Effector memory CD8-positive, alpha-beta T cell (primary cell): ENCODE data around the gene ZBTB32.
"Not testable (repeated sequence)": the region's sequence is repeated elsewhere in the genome, so short reads cannot be mapped to it uniquely, and the experiment has no call there.

Experiments used
- ATAC-seq: fragments of 150-1000 bp; cut with Tn5 transposase; replicated peaks from 2 replicates; pipeline ENCODE4 v1.10.0; 2021; ENCODE audit warnings: mild to moderate bottlenecking, moderate library complexity
- DNase-seq, 3 experiments: peaks; one replicate each; pipeline ENCODE4 v3.0.0; 2021
- H3K27ac Mint-ChIP-seq, 2 donors: one replicate each; pipeline ENCODE4 v1.8.0; 2022; ENCODE audit warnings: mild to moderate bottlenecking in 2 of 2, mixed read lengths in 2 of 2, moderate library complexity in 2 of 2
- H3K27me3 Mint-ChIP-seq, 2 donors: one replicate each; pipeline ENCODE4 v1.8.0; 2022; ENCODE audit warnings: mixed read lengths in 2 of 2
- H3K36me3 Mint-ChIP-seq: one replicate; pipeline ENCODE4 v1.8.0; 2022; ENCODE audit warnings: mild to moderate bottlenecking, moderate library complexity, mixed read lengths; ENCODE audit not compliant: insufficient read depth
- H3K4me1 Mint-ChIP-seq, 2 donors: one replicate each; pipeline ENCODE4 v1.8.0; 2022; ENCODE audit warnings: low read depth in 2 of 2, mixed read lengths in 2 of 2
- H3K4me3 Mint-ChIP-seq, 2 donors: one replicate each; pipeline ENCODE4 v1.8.0; 2022; ENCODE audit warnings: mild to moderate bottlenecking in 2 of 2, mixed read lengths in 2 of 2, moderate library complexity in 2 of 2
- H3K9me3 Mint-ChIP-seq, 2 donors: one replicate each; pipeline ENCODE4 v1.8.0; 2022; ENCODE audit warnings: mixed read lengths in 2 of 2

Gene ZBTB32

GRCh38 chr19:35673121-35673804, 31.1 kb upstream of the ZBTB32 start:
- peak; percentile 90 for ATAC-seq
- peaks cover 7% of the 10 kb centered on the region for H3K36me3 Mint-ChIP-seq

GRCh38 chr19:35675589-35676140, 28.7 kb upstream of the ZBTB32 start:
- no peak overlapping the region for H3K27ac Mint-ChIP-seq
- peaks cover 11% of the 10 kb centered on the region for H3K36me3 Mint-ChIP-seq
- peaks cover 7 to 9% of the 10 kb centered on the region in 2 donors for H3K4me1 Mint-ChIP-seq
- ATAC-seq: no peak
- peaks cover 22 to 55% of the 10 kb centered on the region in 2 donors for H3K27me3 Mint-ChIP-seq
- no peaks in the 10 kb centered on the region for H3K9me3 Mint-ChIP-seq
- H3K4me3 Mint-ChIP-seq: no peak overlapping the region
- no peak for DNase-seq

More at GRCh38 chr19:35673121-35673804, 31.1 kb upstream of the ZBTB32 start:
- Mint-ChIP-seq H3K27ac (peak overlapping the region; percentile 60 to 79), H3K27me3 (peaks cover 31 to 73% of the 10 kb centered on the region in 2 donors), H3K4me3 (peak overlapping the region; percentile 82 to 83), H3K9me3 (no peaks in the 10 kb centered on the region), H3K4me1 (peaks cover 7 to 9% of the 10 kb centered on the region in 2 donors)
- peak; percentile 10 to 18 (median 16) for DNase-seq

- DNase-seq (no peak), ATAC-seq (no peak)
- Mint-ChIP-seq H3K27ac (no peak overlapping the region), H3K36me3 (peaks cover 4% of the 10 kb centered on the region), H3K4me1 (no peaks in the 10 kb centered on the region), H3K27me3 (no peaks in the 10 kb centered on the region), H3K4me3 (no peak overlapping the region), H3K9me3 (no peaks in the 10 kb centered on the region)
Measured at GRCh38 chr19:35689836-35690235, 14.5 kb upstream of the ZBTB32 start.

GRCh38 chr19:35691106-35691505, 13.3 kb upstream of the ZBTB32 start:
- not testable (repeated sequence) for H3K4me1 Mint-ChIP-seq, H3K9me3 Mint-ChIP-seq, H3K4me3 Mint-ChIP-seq, H3K27ac Mint-ChIP-seq, H3K27me3 Mint-ChIP-seq, DNase-seq, H3K36me3 Mint-ChIP-seq, ATAC-seq

- no peak for DNase-seq
- H3K9me3 Mint-ChIP-seq: no peaks in the 10 kb centered on the region
Measured at GRCh38 chr19:35692010-35692409, 12.3 kb upstream of the ZBTB32 start.

GRCh38 chr19:35693422-35693821, 10.9 kb upstream of the ZBTB32 start:
- no peak overlapping the region for H3K27ac Mint-ChIP-seq
- no peaks in the 10 kb centered on the region for H3K27me3 Mint-ChIP-seq
- DNase-seq (no peak), ATAC-seq (peak; percentile 3)
- H3K4me1 Mint-ChIP-seq: no peaks in the 10 kb centered on the region
- no peaks in the 10 kb centered on the region for H3K9me3 Mint-ChIP-seq
- H3K4me3 Mint-ChIP-seq: no peak overlapping the region
- H3K36me3 Mint-ChIP-seq: peaks cover 4% of the 10 kb centered on the region

More at GRCh38 chr19:35692010-35692409, 12.3 kb upstream of the ZBTB32 start:
- Mint-ChIP-seq H3K27me3 (no peaks in the 10 kb centered on the region), H3K27ac (no peak overlapping the region), H3K4me1 (no peaks in the 10 kb centered on the region), H3K4me3 (no peak overlapping the region), H3K36me3 (peaks cover 4% of the 10 kb centered on the region)
- no peak for ATAC-seq

- ATAC-seq (peak; percentile 100), DNase-seq (peak; percentile 90 to 92 (median 92))
- Mint-ChIP-seq H3K4me3 (no peak overlapping the region), H3K36me3 (peaks cover 4% of the 10 kb centered on the region), H3K27ac (no peak overlapping the region), H3K27me3 (no peaks in the 10 kb centered on the region), H3K4me1 (no peaks in the 10 kb centered on the region), H3K9me3 (no peaks in the 10 kb centered on the region)
Measured at GRCh38 chr19:35693835-35694599, 10.3 kb upstream of the ZBTB32 start.

GRCh38 chr19:35695895-35696422, 8.4 kb upstream of the ZBTB32 start:
- Mint-ChIP-seq H3K36me3 (no peaks in the 10 kb centered on the region), H3K27me3 (no peaks in the 10 kb centered on the region), H3K4me1 (no peaks in the 10 kb centered on the region), H3K4me3 (no peak overlapping the region), H3K9me3 (no peaks in the 10 kb centered on the region), H3K27ac (no peak overlapping the region)
- ATAC-seq (no peak), DNase-seq (no peak)

- no peak for ATAC-seq
Measured at GRCh38 chr19:35696835-35697234, 7.5 kb upstream of the ZBTB32 start.

GRCh38 chr19:35702223-35703012, 1.9 kb upstream of the ZBTB32 start:
- Mint-ChIP-seq H3K4me1 (peaks cover 5 to 7% of the 10 kb centered on the region in 2 donors), H3K36me3 (peaks cover 6% of the 10 kb centered on the region), H3K27ac (peak overlapping the region; percentile 85 to 86), H3K27me3 (peaks cover 0 to 9% of the 10 kb centered on the region in 2 donors), H3K4me3 (peak overlapping the region; percentile 92 to 94), H3K9me3 (no peaks in the 10 kb centered on the region)
- DNase-seq: peak; percentile 84 to 85 (median 84)
- ATAC-seq: peak; percentile 99

More at GRCh38 chr19:35696835-35697234, 7.5 kb upstream of the ZBTB32 start:
- Mint-ChIP-seq H3K36me3 (no peaks in the 10 kb centered on the region), H3K4me3 (no peak overlapping the region), H3K27me3 (peaks cover 0 to 2% of the 10 kb centered on the region in 2 donors), H3K4me1 (no peaks in the 10 kb centered on the region), H3K27ac (no peak overlapping the region), H3K9me3 (no peaks in the 10 kb centered on the region)
- DNase-seq: no peak

GRCh38 chr19:35703343-35703742, 1.0 kb upstream of the ZBTB32 start:
- no peak for ATAC-seq
- Mint-ChIP-seq H3K36me3 (peaks cover 6% of the 10 kb centered on the region), H3K27me3 (peaks cover 0 to 9% of the 10 kb centered on the region in 2 donors), H3K9me3 (no peaks in the 10 kb centered on the region), H3K4me1 (peaks cover 5 to 7% of the 10 kb centered on the region in 2 donors), H3K27ac (no peak overlapping the region), H3K4me3 (peak overlapping the region in 1 of 2 donors; percentile 94)
- DNase-seq: no peak

- H3K4me3 Mint-ChIP-seq: no peak overlapping the region
- H3K27me3 Mint-ChIP-seq: peaks cover 0 to under 1% of the 10 kb centered on the region in 2 donors
- no peak overlapping the region for H3K27ac Mint-ChIP-seq
- ATAC-seq (no peak), DNase-seq (no peak)
- H3K9me3 Mint-ChIP-seq: no peaks in the 10 kb centered on the region
- H3K4me1 Mint-ChIP-seq: peaks cover 18 to 24% of the 10 kb centered on the region in 2 donors
- H3K36me3 Mint-ChIP-seq: no peaks in the 10 kb centered on the region
Measured at GRCh38 chr19:35708391-35708790, 4.0 kb downstream of the ZBTB32 start.
